Right ventricle myocardium superior (tissue), 1 donor: ENCODE data around the gene AHRR. TPM values are rescaled to one million over a fixed set of nuclear protein-coding genes. Genes with fewer than 3 reads are reported as not detected.
A peak's percentile ranks its signal among the peaks of the same experiment; 100 is the strongest.

Experiments used
- ATAC-seq: fragments of 200-7000 bp; cut with Tn5 transposase; one replicate; pipeline ENCODE4 v1.9.1; 2020; ENCODE audit warnings: mild to moderate bottlenecking; ENCODE audit not compliant: poor library complexity
- DNase-seq: peaks from one replicate; pipeline ENCODE4 v3.0.0-alpha.2; 2020
- intact Hi-C: fragments of 100-400 bp; cut with DNase I; formaldehyde crosslinking; loops from one replicate; pipeline ENCODE4 v1.11.2; 2022
- total RNA-seq: library from RNA; stranded (reverse); fragmentation: NEBNext Ultra II Directional; extraction: Animal tissue kit (Norgen Biotek cat#: 25700); gene quantifications from one replicate; pipeline ENCODE4 v1.2.1, GENCODE V29; 2021
- donor health status: DM: no; HTN: yes; CAD: no; lungs with severe emphysema.

The AHRR gene
- total RNA-seq, 1 donor from 2014 or later, result 1.8 TPM

GRCh38 chr5:334903-335739, 13.6 kb downstream of the AHRR start:
- ATAC-seq (no peak), DNase-seq (no peak)
- intact Hi-C loops, result no loop called here

GRCh38 chr5:335740-336038, 14.2 kb downstream of the AHRR start:
- intact Hi-C loops, result no loop called here
- DNase-seq (no peak), ATAC-seq (no peak)

GRCh38 chr5:337563-338130, 16.1 kb downstream of the AHRR start:
- intact Hi-C loops, result no loop called here
- ATAC-seq, result peak; percentile 49
- no peak for DNase-seq

GRCh38 chr5:342501-343460, 21.3 kb downstream of the AHRR start:
- intact Hi-C loops, result no loop called here
- ATAC-seq, result no peak
- DNase-seq, result no peak

GRCh38 chr5:343461-344401, 22.2 kb downstream of the AHRR start:
- intact Hi-C loops, result no loop called here
- peak; percentile 88 for ATAC-seq
- peak; percentile 67 for DNase-seq

- ATAC-seq (no peak), DNase-seq (no peak)
- intact Hi-C loops, result no loop called here
These were observed 23.2 kb downstream of the AHRR start for GRCh38 chr5:344668-345067.

GRCh38 chr5:345404-346195, 24.1 kb downstream of the AHRR start:
- ATAC-seq, result no peak
- DNase-seq, result no peak
- intact Hi-C loops, result no loop called here

GRCh38 chr5:346229-346935, 24.9 kb downstream of the AHRR start:
- intact Hi-C loops, result no loop called here
- no peak for DNase-seq
- no peak for ATAC-seq

GRCh38 chr5:347712-348284, 26.3 kb downstream of the AHRR start:
- intact Hi-C loops, result no loop called here
- ATAC-seq (no peak), DNase-seq (no peak)

- no peak for DNase-seq
- intact Hi-C loops, result no loop called here
- no peak for ATAC-seq
These were observed 27.2 kb downstream of the AHRR start for GRCh38 chr5:348726-349125.

- intact Hi-C loops, result no loop called here
- ATAC-seq, result no peak
- DNase-seq, result no peak
These were observed 28.8 kb downstream of the AHRR start for GRCh38 chr5:350355-350754.

- ATAC-seq (no peak), DNase-seq (no peak)
- intact Hi-C loops, result no loop called here
These were observed 29.8 kb downstream of the AHRR start for GRCh38 chr5:351084-351920.

- DNase-seq (no peak), ATAC-seq (no peak)
- intact Hi-C loops, result no loop called here
These were observed 30.4 kb downstream of the AHRR start for GRCh38 chr5:351921-352245.

GRCh38 chr5:352639-353611, 31.4 kb downstream of the AHRR start:
- intact Hi-C loops, result no loop called here
- DNase-seq (no peak), ATAC-seq (no peak)
